Keratinocyte (primary cell): Measurements from ENCODE around the gene UTS2B. TPM values are rescaled to one million over a fixed set of nuclear protein-coding genes. Genes with fewer than 3 reads are reported as not detected.

Experiments used
- DNase-seq: peaks from one replicate; pipeline ENCODE4 v3.0.0-alpha.2; 2011; ENCODE audit warnings: low read depth, missing footprints, low spot score
- FAIRE-seq: peaks from 2 replicates; lab custom pipeline; 2011; peaks lifted over from hg19 to GRCh38; lab: Jason Lieb, UNC
- H2AFZ ChIP-seq: 2 replicates; pipeline ENCODE4 v1.6.0; 2012; ENCODE audit warnings: low read length, control low read depth, inconsistent platforms; ENCODE audit not compliant: control insufficient read depth
- H3K27ac ChIP-seq: 2 replicates; pipeline ENCODE4 v1.5.1; 2011; ENCODE audit warnings: low read length; ENCODE audit not compliant: control insufficient read depth, insufficient read depth
- H3K27me3 ChIP-seq: 3 replicates; pipeline ENCODE4 v1.6.0; 2011; ENCODE audit warnings: low read length; ENCODE audit not compliant: control insufficient read depth, insufficient read depth; ENCODE audit errors: extremely low read depth
- H3K36me3 ChIP-seq, 2 experiments: 2 replicates in 1 of 2; 3 replicates in 1 of 2; pipeline ENCODE4 v1.5.1; 2011; ENCODE audit warnings: low read length in 2 of 2, mild to moderate bottlenecking in 1 of 2; ENCODE audit not compliant: control insufficient read depth in 2 of 2, insufficient read depth in 2 of 2; ENCODE audit errors: extremely low read depth in 1 of 2
- H3K4me1 ChIP-seq: 3 replicates; pipeline ENCODE4 v1.5.1; 2011; ENCODE audit warnings: low read length; ENCODE audit not compliant: control insufficient read depth, insufficient read depth; ENCODE audit errors: extremely low read depth
- H3K4me2 ChIP-seq: 3 replicates; pipeline ENCODE4 v1.6.0; 2011; ENCODE audit warnings: low read depth, low read length; ENCODE audit not compliant: control insufficient read depth, insufficient read depth; ENCODE audit errors: extremely low read depth
- H3K4me3 ChIP-seq, 3 experiments: fragments of 200-600 bp in 1 of 3; sonication (generic) in 1 of 3; 2 replicates in 2 of 3; 3 replicates in 1 of 3; pipeline ENCODE4 v1.5.1; 2011 to 2016; ENCODE audit warnings: low read length in 3 of 3, mild to moderate bottlenecking in 3 of 3, control low read depth in 2 of 3, inconsistent platforms in 1 of 3, low read depth in 1 of 3, mixed read lengths in 1 of 3, mixed run types in 1 of 3, moderate library complexity in 1 of 3; ENCODE audit not compliant: control insufficient read depth in 2 of 3, insufficient read depth in 2 of 3; ENCODE audit errors: extremely low read depth in 1 of 3
- H3K79me2 ChIP-seq: 2 replicates; pipeline ENCODE4 v1.6.0; 2012; ENCODE audit warnings: low read length; ENCODE audit not compliant: control insufficient read depth, insufficient read depth
- H3K9ac ChIP-seq: 3 replicates; pipeline ENCODE4 v1.6.0; 2011; ENCODE audit warnings: low read length; ENCODE audit not compliant: control insufficient read depth, insufficient read depth; ENCODE audit errors: extremely low read depth
- H3K9me1 ChIP-seq: 3 replicates; pipeline ENCODE4 v1.6.0; 2011; ENCODE audit warnings: low read length; ENCODE audit not compliant: control insufficient read depth, insufficient read depth; ENCODE audit errors: extremely low read depth
- H3K9me3 ChIP-seq: 2 replicates; pipeline ENCODE4 v1.5.1; 2012; ENCODE audit warnings: low read depth, low read length; ENCODE audit not compliant: control insufficient read depth
- H4K20me1 ChIP-seq: 3 replicates; pipeline ENCODE4 v1.6.0; 2011; ENCODE audit warnings: low read length; ENCODE audit not compliant: control insufficient read depth, insufficient read depth; ENCODE audit errors: extremely low read depth
- EZH2 ChIP-seq: IDR thresholded peaks from one replicate; pipeline ENCODE4 v1.6.1; 2012; ENCODE audit warnings: inconsistent platforms, mild to moderate bottlenecking, low read length, moderate library complexity
- dilution Hi-C: fragments of 300-500 bp; cut with MboI; formaldehyde crosslinking; loops from one replicate; pipeline ENCODE4 v1.7.0; 2020; ENCODE audit warnings: low sequenced_read_pairs; ENCODE audit not compliant: extremely low pct_ligation_motif_present
- polyA plus RNA-seq, 5 experiments: library from polyadenylated mRNA; depleted of rRNA in 3 of 5; stranded (reverse) in 3 of 5; stranded (forward) in 1 of 5; unstranded in 1 of 5; fragments of >200 nt; gene quantifications; 1 replicate in 1 of 5; 2 replicates in 3 of 5; 3 replicates in 1 of 5; pipeline versions ENCODE4 v1.2.1 to v1.2.3, GENCODE V29; 2011 to 2012; ENCODE audit warnings: missing spikeins in 2 of 5, low read depth in 1 of 5, low replicate concordance in 1 of 5
- TF ChIP-seq, protein P1 (sequence below), 3 experiments: IDR thresholded peaks in 1 of 3; conservative IDR thresholded peaks in 1 of 3; optimal IDR thresholded peaks in 1 of 3; 2 replicates in 2 of 3; 3 replicates in 1 of 3; pipeline versions ENCODE3 to v1.5.1; 2011; ENCODE audit warnings: low read length in 3 of 3, mild to moderate bottlenecking in 3 of 3, moderate library complexity in 2 of 3, control low read depth in 1 of 3, inconsistent platforms in 1 of 3; ENCODE audit not compliant: insufficient read depth in 2 of 3; ENCODE audit errors: extremely low read depth in 1 of 3

Gene UTS2B
- polyA plus RNA-seq, 1 donor (not counting 4 experiments of a cell fraction or from before 2014, with no cell fraction given): not detected

DNA sequence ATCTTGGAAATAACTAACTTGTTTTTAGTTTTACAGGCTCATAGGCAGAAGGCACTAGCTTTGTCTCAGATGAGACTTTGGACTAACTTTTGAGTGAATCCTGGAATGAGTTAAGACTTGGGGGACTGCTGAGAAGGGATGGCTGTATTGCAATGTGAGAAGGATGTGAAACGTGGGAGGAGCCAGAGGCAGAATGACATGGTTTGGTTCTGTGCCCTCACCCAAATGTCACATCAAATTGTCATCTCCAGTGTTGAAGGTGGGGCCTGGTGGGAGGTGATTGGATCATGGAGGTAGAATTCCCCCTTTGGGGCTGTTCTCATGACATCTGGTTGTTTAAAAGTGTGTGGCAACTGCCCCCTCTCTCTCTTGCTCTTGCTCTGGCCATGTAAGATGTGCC lies 29.9 kb downstream of the UTS2B start:
- Histone ChIP-seq H3K79me2 (no peaks in the 10 kb centered on the region), H3K4me1 (no peaks in the 10 kb centered on the region), H4K20me1 (no peaks in the 10 kb centered on the region), H3K4me2 (no peak overlapping the region), H3K4me3 (no peak overlapping the region), H3K27ac (no peak overlapping the region), H3K9me1 (no peaks in the 10 kb centered on the region), H3K9me3 (no peaks in the 10 kb centered on the region), H2AFZ (no peak overlapping the region), H3K9ac (no peak overlapping the region), H3K36me3 (no peaks in the 10 kb centered on the region), H3K27me3 (no peaks in the 10 kb centered on the region)
- dilution Hi-C loops: no loop called here
- TF ChIP-seq, protein P1, sequence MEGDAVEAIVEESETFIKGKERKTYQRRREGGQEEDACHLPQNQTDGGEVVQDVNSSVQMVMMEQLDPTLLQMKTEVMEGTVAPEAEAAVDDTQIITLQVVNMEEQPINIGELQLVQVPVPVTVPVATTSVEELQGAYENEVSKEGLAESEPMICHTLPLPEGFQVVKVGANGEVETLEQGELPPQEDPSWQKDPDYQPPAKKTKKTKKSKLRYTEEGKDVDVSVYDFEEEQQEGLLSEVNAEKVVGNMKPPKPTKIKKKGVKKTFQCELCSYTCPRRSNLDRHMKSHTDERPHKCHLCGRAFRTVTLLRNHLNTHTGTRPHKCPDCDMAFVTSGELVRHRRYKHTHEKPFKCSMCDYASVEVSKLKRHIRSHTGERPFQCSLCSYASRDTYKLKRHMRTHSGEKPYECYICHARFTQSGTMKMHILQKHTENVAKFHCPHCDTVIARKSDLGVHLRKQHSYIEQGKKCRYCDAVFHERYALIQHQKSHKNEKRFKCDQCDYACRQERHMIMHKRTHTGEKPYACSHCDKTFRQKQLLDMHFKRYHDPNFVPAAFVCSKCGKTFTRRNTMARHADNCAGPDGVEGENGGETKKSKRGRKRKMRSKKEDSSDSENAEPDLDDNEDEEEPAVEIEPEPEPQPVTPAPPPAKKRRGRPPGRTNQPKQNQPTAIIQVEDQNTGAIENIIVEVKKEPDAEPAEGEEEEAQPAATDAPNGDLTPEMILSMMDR (optimal IDR thresholded peaks at IDR 0.05 in 1 of 3, IDR thresholded peaks at IDR 0.05 in 1 of 3, conservative IDR thresholded peaks at IDR 0.05 in 1 of 3; ENCODE audit: extremely low read depth in 1 of 3, insufficient read depth in 2 of 3, low read length in 3 of 3): no peak
- TF ChIP-seq EZH2: no peak
- FAIRE-seq: no peak
- DNase-seq: no peak

- dilution Hi-C loops: no loop called here
- FAIRE-seq: no peak
These were observed 31.5 kb downstream of the UTS2B start for GRCh38 chr3:191298846-191299245.

More at GRCh38 chr3:191298846-191299245, 31.5 kb downstream of the UTS2B start:
- H3K27ac ChIP-seq: no peak overlapping the region
- H4K20me1 ChIP-seq: no peaks in the 10 kb centered on the region
- no peaks in the 10 kb centered on the region for H3K36me3 ChIP-seq
- H3K9ac ChIP-seq: no peak overlapping the region
- H3K9me1 ChIP-seq: no peaks in the 10 kb centered on the region
- no peak for DNase-seq
- TF ChIP-seq, protein P1 (optimal IDR thresholded peaks at IDR 0.05 in 1 of 3, IDR thresholded peaks at IDR 0.05 in 1 of 3, conservative IDR thresholded peaks at IDR 0.05 in 1 of 3; ENCODE audit: extremely low read depth in 1 of 3, insufficient read depth in 2 of 3, low read length in 3 of 3): no peak
- TF ChIP-seq EZH2: no peak
- no peaks in the 10 kb centered on the region for H3K9me3 ChIP-seq
- no peak overlapping the region for H3K4me3 ChIP-seq
- no peak overlapping the region for H2AFZ ChIP-seq
- H3K27me3 ChIP-seq: no peaks in the 10 kb centered on the region
- no peak overlapping the region for H3K4me2 ChIP-seq
- no peaks in the 10 kb centered on the region for H3K79me2 ChIP-seq
- H3K4me1 ChIP-seq: no peaks in the 10 kb centered on the region
